Neural crest cell (in vitro differentiated cells): ENCODE data around the gene GUCA2A. TPM values are rescaled to one million over a fixed set of nuclear protein-coding genes. Genes with fewer than 3 reads are reported as not detected.

Experiments used
- DNase-seq: peaks from one replicate; pipeline ENCODE4 v3.0.0; 2021; ENCODE audit warnings: low read depth, mixed read lengths, low spot score
- H3K27ac Mint-ChIP-seq: one replicate; pipeline ENCODE4 v1.8.0; 2021; ENCODE audit warnings: mild to moderate bottlenecking, mixed read lengths; ENCODE audit not compliant: unreplicated experiment
- H3K27me3 Mint-ChIP-seq: 2 replicates; pipeline ENCODE4 v1.8.0; 2021; ENCODE audit warnings: low read depth, mild to moderate bottlenecking, mixed read lengths
- H3K36me3 Mint-ChIP-seq: 2 replicates; pipeline ENCODE4 v1.8.0; 2021; ENCODE audit warnings: low read depth, mild to moderate bottlenecking, mixed read lengths
- H3K4me1 Mint-ChIP-seq: 2 replicates; pipeline ENCODE4 v1.8.0; 2021; ENCODE audit warnings: mixed read lengths
- H3K4me3 Mint-ChIP-seq: one replicate; pipeline ENCODE4 v1.8.0; 2021; ENCODE audit warnings: mild to moderate bottlenecking, mixed read lengths
- H3K9me3 Mint-ChIP-seq: 2 replicates; pipeline ENCODE4 v1.8.0; 2021; ENCODE audit warnings: mixed read lengths
- CTCF ChIP-seq: fragments of 200-600 bp; sonication (generic); conservative IDR thresholded peaks from 2 replicates; pipeline ENCODE4 v1.5.0; 2021; ENCODE audit warnings: antibody characterized with exemption, mild to moderate bottlenecking
- total RNA-seq: library from RNA; stranded (reverse); gene quantifications from 2 replicates; pipeline ENCODE4 v1.2.1, GENCODE V29; 2021

GUCA2A gene
- total RNA-seq, 1 donor from 2014 or later = not detected

GRCh38 chr1:42152907-42153600, 11.5 kb downstream of the GUCA2A start, which contains the start of gene GUCA2B:
Gene GUCA2B, plus strand, starts transcription at chr1:42153410. Its CDS starts 41 bp downstream, at chr1:42153451.
- Mint-ChIP-seq H3K4me1 (no peaks in the 10 kb centered on the region), H3K36me3 (no peaks in the 10 kb centered on the region), H3K27me3 (peaks cover 21% of the 10 kb centered on the region), H3K4me3 (no peak within 1 kb of the TSS), H3K9me3 (no peaks in the 10 kb centered on the region), H3K27ac (no peak within 1 kb of the TSS)
- TF ChIP-seq CTCF = no peak
- no peak for DNase-seq

- Mint-ChIP-seq H3K36me3 (no peaks in the 10 kb centered on the region), H3K9me3 (no peaks in the 10 kb centered on the region), H3K4me1 (no peaks in the 10 kb centered on the region), H3K27me3 (peaks cover 21% of the 10 kb centered on the region), H3K27ac (no peak overlapping the region), H3K4me3 (no peak overlapping the region)
- no peak for DNase-seq
- TF ChIP-seq CTCF = no peak
Measured at GRCh38 chr1:42152119-42152518, 12.4 kb downstream of the GUCA2A start.

GRCh38 chr1:42150651-42151050, 13.9 kb downstream of the GUCA2A start:
- TF ChIP-seq CTCF = no peak
- Mint-ChIP-seq H3K9me3 (no peaks in the 10 kb centered on the region), H3K4me3 (no peak overlapping the region), H3K36me3 (no peaks in the 10 kb centered on the region), H3K4me1 (no peaks in the 10 kb centered on the region), H3K27me3 (peaks cover 21% of the 10 kb centered on the region), H3K27ac (no peak overlapping the region)
- DNase-seq = no peak

- Mint-ChIP-seq H3K27me3 (peaks cover 25% of the 10 kb centered on the region), H3K36me3 (no peaks in the 10 kb centered on the region), H3K9me3 (no peaks in the 10 kb centered on the region), H3K4me3 (no peak overlapping the region), H3K27ac (no peak overlapping the region), H3K4me1 (no peaks in the 10 kb centered on the region)
- TF ChIP-seq CTCF = no peak
- no peak for DNase-seq
Measured at GRCh38 chr1:42148166-42148565, 16.4 kb downstream of the GUCA2A start.

- no peaks in the 10 kb centered on the region for H3K4me1 Mint-ChIP-seq
- no peak overlapping the region for H3K27ac Mint-ChIP-seq
- peak; percentile 89 for TF ChIP-seq CTCF
- no peak overlapping the region for H3K4me3 Mint-ChIP-seq
- H3K9me3 Mint-ChIP-seq = no peaks in the 10 kb centered on the region
- peak; percentile 62 for DNase-seq
- no peaks in the 10 kb centered on the region for H3K36me3 Mint-ChIP-seq
- H3K27me3 Mint-ChIP-seq = peaks cover 33% of the 10 kb centered on the region
Measured at GRCh38 chr1:42146626-42147320, 17.8 kb downstream of the GUCA2A start.
